Measurements from ENCODE around the gene AHCYL1.

The AHCYL1 gene

DNA sequence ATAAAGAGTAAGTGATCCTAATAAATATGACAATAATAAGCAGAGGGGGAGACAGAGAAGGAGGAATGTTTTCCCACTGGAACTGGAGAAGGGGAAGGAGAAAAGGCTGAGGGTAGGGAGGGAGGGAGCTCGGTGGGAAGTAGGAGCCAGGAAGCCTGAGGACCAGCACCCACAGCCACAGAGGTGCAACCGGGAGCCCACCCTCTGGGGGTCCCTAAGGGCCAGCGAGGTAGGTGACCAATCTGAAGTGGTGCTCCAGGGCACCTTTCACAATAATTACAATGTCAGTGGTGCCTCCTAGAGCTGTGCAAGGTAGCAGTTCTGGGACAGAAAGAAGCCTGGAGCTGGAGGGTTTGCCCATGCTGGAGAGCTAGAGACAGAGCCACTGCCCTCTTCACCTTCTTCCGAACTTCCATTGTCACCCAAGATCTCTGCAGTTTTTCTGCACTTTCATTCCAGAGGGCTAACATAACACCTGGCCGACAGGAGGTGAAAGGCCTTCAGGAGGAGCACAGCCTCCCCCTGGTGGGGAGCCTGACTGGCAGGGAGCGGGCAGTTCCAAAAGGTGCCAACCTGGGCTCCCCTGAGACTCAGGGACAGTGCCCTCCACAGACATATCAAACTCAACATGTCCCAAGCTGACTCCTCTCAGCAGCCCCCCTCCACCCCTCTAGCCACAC, 4.1 kb upstream of the AHCYL1 start:
- TF ChIP-seq, protein P1, sequence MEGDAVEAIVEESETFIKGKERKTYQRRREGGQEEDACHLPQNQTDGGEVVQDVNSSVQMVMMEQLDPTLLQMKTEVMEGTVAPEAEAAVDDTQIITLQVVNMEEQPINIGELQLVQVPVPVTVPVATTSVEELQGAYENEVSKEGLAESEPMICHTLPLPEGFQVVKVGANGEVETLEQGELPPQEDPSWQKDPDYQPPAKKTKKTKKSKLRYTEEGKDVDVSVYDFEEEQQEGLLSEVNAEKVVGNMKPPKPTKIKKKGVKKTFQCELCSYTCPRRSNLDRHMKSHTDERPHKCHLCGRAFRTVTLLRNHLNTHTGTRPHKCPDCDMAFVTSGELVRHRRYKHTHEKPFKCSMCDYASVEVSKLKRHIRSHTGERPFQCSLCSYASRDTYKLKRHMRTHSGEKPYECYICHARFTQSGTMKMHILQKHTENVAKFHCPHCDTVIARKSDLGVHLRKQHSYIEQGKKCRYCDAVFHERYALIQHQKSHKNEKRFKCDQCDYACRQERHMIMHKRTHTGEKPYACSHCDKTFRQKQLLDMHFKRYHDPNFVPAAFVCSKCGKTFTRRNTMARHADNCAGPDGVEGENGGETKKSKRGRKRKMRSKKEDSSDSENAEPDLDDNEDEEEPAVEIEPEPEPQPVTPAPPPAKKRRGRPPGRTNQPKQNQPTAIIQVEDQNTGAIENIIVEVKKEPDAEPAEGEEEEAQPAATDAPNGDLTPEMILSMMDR (conservative IDR thresholded peaks at IDR 0.05; ENCODE audit: low read length): peak; percentile 51
- no peak overlapping the region for H3K4me3 ChIP-seq (ENCODE audit: low read length)
- no peak for DNase-seq (ENCODE audit: low read depth)

DNA sequence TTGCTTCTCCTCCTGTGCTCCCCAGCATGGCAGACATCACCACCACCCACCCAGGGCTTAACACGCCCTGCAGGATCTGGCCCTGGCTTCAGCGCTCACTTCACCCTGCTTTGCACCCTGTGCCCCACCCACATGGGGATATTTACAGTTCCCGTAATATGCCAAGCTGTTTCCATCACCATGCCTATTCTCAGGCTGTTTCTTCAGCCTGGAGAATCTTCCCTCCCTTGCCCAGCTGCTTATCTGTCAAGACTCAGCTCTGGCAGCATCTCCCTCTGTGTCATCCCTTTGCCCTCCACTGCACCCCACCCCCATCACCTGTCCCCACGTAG, 3.6 kb upstream of the AHCYL1 start:
- TF ChIP-seq, protein P1 (conservative IDR thresholded peaks at IDR 0.05; ENCODE audit: low read length): no peak
- DNase-seq (ENCODE audit: low read depth): no peak
- no peak overlapping the region for H3K4me3 ChIP-seq (ENCODE audit: low read length)

DNA sequence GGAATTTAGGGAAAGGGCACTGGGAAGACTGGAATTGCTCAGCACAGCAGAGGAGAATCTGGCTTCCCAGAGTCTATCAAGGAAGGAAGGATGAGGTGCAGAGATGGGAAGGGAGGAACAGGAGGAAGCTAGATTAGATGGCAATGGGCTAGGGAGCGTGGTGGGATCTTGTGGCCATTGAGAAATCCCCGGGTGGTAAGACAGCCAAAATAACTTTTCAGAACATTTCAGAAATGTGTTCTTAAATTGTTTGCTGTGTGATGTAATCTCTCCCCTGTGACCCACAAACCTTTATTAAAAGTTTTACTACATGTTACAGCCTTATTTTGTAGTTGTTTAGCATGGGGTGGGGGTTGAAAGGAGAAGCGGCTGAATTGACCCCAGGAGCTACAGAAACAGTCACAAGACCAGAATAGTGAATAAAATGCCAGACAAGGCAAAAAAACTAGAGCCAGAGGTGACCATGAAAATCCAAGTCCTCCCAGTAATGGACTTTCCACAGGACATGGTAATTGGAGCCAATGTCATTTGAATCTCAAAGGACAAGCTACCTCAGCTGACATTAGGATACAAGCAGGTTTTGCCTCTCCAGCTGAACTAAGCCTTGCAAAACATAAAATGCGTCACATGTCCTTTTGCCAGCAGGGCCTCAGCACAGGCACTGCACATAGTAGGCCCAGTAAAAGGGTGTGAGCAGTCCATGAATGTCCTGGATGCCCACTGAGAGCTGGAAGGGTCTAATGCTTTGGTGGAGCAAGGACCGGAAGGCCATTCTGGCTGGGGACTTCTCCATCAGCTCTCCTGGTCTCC, 980 bp upstream of the AHCYL1 start:
- DNase-seq (ENCODE audit: low read depth): peak; percentile 65
- no peak overlapping the region for H3K4me3 ChIP-seq (ENCODE audit: low read length)
- TF ChIP-seq, protein P1 (conservative IDR thresholded peaks at IDR 0.05; ENCODE audit: low read length): no peak

DNA sequence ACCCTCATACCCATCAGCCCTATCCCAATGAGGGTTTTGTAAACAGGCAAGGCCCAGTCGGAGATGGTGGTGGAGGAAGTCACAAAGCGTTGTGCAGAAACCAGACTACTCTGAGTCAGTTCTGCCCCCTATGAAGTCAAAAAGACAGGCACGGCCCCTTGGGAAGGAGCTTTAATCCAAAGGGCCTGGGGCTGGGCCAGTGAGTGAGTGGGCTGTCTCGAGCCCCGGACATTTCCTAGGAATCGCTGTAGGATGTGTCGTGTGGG, 442 bp upstream of the AHCYL1 start:
- peak overlapping the region; percentile 24; the same call in 1 of the 2 replicates for H3K4me3 ChIP-seq (ENCODE audit: low read length)
- peak; percentile 70 for DNase-seq (ENCODE audit: low read depth)
- TF ChIP-seq, protein P1 (conservative IDR thresholded peaks at IDR 0.05; ENCODE audit: low read length): no peak

DNA sequence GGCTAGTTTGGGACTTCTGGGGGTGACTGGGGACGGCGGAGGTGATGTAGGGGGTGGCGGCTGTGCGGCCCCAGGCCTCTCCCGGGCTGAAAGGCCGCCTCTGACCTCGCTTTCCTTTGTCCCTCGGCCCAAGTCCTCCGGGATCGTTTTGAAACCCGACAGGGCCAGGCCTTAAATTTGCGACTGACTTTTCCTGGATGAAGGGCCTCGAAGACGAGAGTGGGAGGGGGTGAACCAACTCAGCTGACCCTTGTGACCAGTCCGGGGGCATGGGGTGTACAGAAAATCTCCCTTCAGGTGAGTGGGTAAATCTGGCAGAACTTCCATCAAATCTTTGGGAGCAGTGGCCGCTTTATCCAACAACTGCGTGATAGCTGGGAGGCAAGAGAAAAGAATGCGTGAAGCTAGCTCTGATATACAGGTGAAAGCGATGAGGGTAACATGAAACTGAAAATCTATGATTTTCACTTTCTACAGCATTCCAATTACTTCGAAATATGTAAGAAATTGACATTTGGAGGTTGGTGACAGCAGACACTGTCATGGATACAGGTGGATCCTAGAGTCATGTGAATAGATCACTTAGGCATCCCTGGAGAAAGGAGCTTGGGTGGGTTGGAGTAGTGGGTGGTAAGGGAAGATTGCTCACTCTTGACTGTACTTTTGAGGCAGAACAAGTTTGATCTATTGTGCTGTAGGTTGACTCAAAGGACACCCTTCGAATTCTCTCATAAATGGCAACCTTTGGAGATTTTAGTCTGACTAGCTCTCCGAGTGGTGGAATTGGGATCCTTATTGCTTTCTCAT, 885 bp downstream of the AHCYL1 start:
- TF ChIP-seq, protein P1 (conservative IDR thresholded peaks at IDR 0.05; ENCODE audit: low read length): no peak
- peak overlapping the region; percentile 90 for H3K4me3 ChIP-seq (ENCODE audit: low read length)
- DNase-seq (ENCODE audit: low read depth): no peak

DNA sequence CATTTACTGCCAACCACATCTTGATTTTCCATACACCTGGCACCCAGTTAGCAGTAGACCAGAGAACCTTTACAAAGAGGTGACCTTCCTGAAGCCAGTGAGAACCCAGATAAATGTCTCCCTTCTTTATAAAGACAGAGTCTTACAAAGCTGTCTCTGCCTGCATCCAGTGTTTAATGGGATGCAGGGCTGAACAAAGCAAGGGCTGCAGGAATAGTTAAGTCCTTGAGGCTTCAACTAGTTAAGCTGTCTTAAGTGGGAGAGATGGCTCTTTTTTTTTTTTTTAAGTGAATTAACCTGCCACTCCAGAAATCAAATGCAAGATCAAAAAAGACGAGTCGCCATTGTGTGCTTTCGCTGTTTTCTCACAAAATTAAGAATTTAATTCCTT, 1.5 kb downstream of the AHCYL1 start:
- peak overlapping the region; percentile 90 for H3K4me3 ChIP-seq (ENCODE audit: low read length)
- TF ChIP-seq, protein P1 (conservative IDR thresholded peaks at IDR 0.05; ENCODE audit: low read length): no peak
- DNase-seq (ENCODE audit: low read depth): no peak

Data from AG10803 (cell line).